ENCODE data around the gene CCDC12. TPM values are rescaled to one million over a fixed set of nuclear protein-coding genes. Genes with fewer than 3 reads are reported as not detected.
A peak's percentile ranks its signal among the peaks of the same experiment; 100 is the strongest.

The CCDC12 gene
- total RNA-seq, 1 experiment from 2014 or later = 46.5 TPM

- TF ChIP-seq CTCF (IDR thresholded peaks at IDR 0.05 in 2 of 3, conservative IDR thresholded peaks at IDR 0.05 in 1 of 3; ENCODE audit: borderline replicate concordance in 1 of 3, insufficient read depth in 1 of 3, low read depth in 2 of 3, low read length in 2 of 3) = no peak
These were observed 32.3 kb upstream of the CCDC12 start (continued) for GRCh38 chr3:47008851-47009224.

GRCh38 chr3:47008234-47008796 lies 31.8 kb upstream of the CCDC12 start:
- BruUV-seq (replicated peaks) = TSS peak; percentile 23

More at GRCh38 chr3:47008234-47008796, 31.8 kb upstream of the CCDC12 start:
- ATAC-seq (no peak), DNase-seq (ENCODE audit: low read depth, low spot score) (no peak)
- Histone ChIP-seq H3K27ac (ENCODE audit: low read depth, low read length) (no peak overlapping the region), H3K9me2 (ENCODE audit: insufficient read depth) (no peaks in the 10 kb centered on the region), H2AFZ (ENCODE audit: low read depth, low read length, poor library complexity, severe bottlenecking) (no peak overlapping the region), H3K79me2 (ENCODE audit: insufficient read depth, low read length) (no peaks in the 10 kb centered on the region), H3K9ac (ENCODE audit: low read length) (no peak overlapping the region), H3K36me3 (ENCODE audit: control insufficient read depth in 1 of 2, insufficient read depth in 2 of 2, low read length in 2 of 2) (peaks cover 6 to 11% of the 10 kb centered on the region in 2 experiments; a peak in 3 of 4 replicates), H3K9me3 (ENCODE audit: control insufficient read depth in 1 of 2, insufficient read depth in 1 of 2, low read depth in 1 of 2, low read length in 2 of 2) (no peaks in the 10 kb centered on the region), H3K27me3 (ENCODE audit: insufficient read depth, low read length) (no peaks in the 10 kb centered on the region), H3K4me1 (ENCODE audit: control insufficient read depth in 1 of 2, insufficient read depth in 2 of 2, low read length in 2 of 2) (no peaks in the 10 kb centered on the region), H3K4me3 (replicated peaks in 1 of 2; ENCODE audit: low read depth in 1 of 2, low read length in 2 of 2) (no peak overlapping the region), H4K20me1 (ENCODE audit: insufficient read depth) (no peaks in the 10 kb centered on the region), H3K4me2 (ENCODE audit: low read length) (no peak overlapping the region)
- intact Hi-C loops (cut with micrococcal nuclease) = no loop called here
- ChIA-PET RAD21 (ENCODE audit: low non-redundant PET in 1 of 2, low total read pairs in 2 of 2, uncharacterized antibody in 2 of 2, unreplicated experiment in 2 of 2) (no interaction called here), POLR2A (no interaction called here), CTCF (no interaction called here)
- TF ChIP-seq EZH2 (IDR thresholded peaks at IDR 0.05) (no peak), CEBPB (IDR thresholded peaks at IDR 0.05; ENCODE audit: low read depth) (no peak), ZFX (IDR thresholded peaks at IDR 0.05) (no peak), CBX3 (IDR thresholded peaks at IDR 0.05; ENCODE audit: low read depth) (no peak), REST (IDR thresholded peaks at IDR 0.05; ENCODE audit: low read depth) (no peak), ZBTB33 (IDR thresholded peaks at IDR 0.05; ENCODE audit: extremely low read depth, insufficient replicate concordance, low read length) (no peak), ELF1 (IDR thresholded peaks at IDR 0.05; ENCODE audit: borderline replicate concordance, low read depth) (no peak), ZNF274 (IDR thresholded peaks at IDR 0.05; ENCODE audit: low read depth, low read length) (no peak)
